Glomerular visceral epithelial cell (primary cell): ENCODE results near the gene WDR83.
"Not testable (repeated sequence)": the region's sequence is repeated elsewhere in the genome, so short reads cannot be mapped to it uniquely, and the experiment has no call there.

Source experiments
- DNase-seq: peaks from one replicate; pipeline ENCODE4 v3.0.0-alpha.2; 2016; ENCODE audit errors: extremely low spot score

WDR83 gene

GRCh38 chr19:12687496-12688196, 21.0 kb downstream of the WDR83 start, which contains the start of gene GNG14:
TSS of gene GNG14 (plus strand) at chr19:12687998. CDS start at chr19:12688049, 51 bp downstream.
- no peak for DNase-seq

- DNase-seq: no peak
These were observed 22.4 kb downstream of the WDR83 start for GRCh38 chr19:12689012-12689411.

GRCh38 chr19:12689581-12690216, 23.1 kb downstream of the WDR83 start:
- no peak for DNase-seq

DNA sequence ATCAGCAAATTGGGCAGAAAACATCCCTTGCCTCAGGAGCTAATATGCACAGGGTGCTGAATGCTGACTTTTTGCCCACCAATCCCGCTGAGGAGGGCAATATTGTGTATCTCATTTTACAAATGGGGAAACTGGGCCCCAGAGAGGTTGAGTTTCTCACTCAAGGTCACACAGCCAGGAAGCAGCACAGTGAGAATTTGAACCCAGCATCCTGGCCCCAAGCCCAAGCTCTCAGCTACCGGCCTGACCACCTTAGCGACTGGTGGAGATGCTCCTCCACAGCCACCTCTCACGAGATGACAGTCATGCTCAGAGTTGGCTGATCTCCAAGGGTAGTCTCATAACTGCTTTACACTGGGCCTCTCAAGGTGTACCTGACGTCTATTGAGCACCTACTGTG, 26.4 kb downstream of the WDR83 start:
- no peak for DNase-seq

DNA sequence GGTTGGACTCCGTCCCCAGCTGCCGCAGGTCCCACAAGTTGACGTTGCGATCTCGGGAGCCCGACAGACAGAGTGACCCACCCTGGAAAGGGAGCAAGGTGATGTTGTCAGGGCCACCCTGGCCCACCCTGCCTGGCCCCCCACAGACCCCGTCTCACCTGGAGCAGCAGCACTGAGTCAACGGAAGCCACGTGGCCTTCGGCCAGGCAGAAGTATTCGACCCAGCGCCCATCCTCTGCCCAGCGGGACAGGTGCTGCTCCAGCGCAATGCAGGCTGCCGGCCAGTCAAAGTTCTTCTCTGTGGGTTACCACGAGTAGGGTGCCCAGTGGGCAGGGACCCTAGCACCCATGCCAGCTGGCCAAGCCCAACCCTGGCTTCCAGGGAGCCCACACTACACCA, 28.0 kb downstream of the WDR83 start:
- no peak for DNase-seq

DNA sequence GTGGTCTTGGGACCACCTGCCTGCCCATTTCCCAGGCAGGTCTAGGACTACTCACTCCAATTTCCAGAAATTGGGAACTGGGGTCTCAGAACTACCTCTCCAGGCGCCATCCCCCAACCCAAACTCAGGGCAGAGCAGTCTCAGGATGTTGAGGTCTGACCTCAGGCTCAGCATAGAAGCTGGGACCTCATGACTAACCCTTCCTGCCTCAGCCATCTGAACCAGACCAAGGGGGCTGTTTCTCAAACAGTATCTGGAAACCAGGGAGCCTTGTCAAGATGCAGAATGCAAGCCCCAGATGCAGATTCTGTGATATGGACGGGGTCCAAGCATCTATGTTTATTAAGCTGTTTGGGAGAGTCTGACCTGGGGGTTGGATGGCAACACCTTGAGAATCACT, 28.5 kb downstream of the WDR83 start:
- DNase-seq: no peak

DNA sequence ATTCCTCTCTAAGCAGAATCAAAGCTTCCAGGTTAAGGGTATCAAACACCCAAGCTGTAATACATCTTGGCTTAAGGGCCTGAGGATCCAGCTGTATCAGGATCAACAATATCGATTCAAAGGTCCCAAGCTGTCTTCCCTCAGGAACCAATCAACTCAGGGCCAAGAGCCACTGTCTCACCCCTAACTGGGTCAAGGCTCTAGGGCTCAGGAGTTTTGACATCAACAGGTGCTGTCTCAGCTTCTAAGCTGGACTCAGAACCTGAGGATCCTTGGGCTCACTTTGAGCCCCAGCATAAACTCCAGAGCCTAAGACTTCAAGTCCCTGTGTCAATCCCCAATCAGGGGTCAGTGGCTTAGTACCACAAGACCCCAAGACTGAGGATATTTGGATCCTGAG, 28.9 kb downstream of the WDR83 start:
- no peak for DNase-seq

DNA sequence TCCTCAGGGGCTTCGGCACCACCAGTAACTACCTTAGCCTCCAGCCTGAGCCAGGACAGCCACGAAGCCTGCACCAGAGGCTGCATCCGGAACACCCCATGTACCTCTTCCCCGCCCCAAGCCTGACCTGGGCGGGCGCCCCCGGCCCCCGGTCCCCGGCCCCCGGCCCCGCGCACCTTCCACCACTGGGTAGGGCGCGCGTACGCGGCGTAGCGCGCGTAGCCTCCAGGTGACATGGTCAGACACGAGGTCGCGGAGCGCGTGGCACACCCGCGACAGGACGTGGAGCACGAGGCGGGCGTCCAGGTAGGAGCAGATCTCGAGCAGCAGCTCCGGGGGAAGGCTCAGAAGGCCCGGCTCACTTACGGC, 29.4 kb downstream of the WDR83 start:
- DNase-seq: no peak

DNA sequence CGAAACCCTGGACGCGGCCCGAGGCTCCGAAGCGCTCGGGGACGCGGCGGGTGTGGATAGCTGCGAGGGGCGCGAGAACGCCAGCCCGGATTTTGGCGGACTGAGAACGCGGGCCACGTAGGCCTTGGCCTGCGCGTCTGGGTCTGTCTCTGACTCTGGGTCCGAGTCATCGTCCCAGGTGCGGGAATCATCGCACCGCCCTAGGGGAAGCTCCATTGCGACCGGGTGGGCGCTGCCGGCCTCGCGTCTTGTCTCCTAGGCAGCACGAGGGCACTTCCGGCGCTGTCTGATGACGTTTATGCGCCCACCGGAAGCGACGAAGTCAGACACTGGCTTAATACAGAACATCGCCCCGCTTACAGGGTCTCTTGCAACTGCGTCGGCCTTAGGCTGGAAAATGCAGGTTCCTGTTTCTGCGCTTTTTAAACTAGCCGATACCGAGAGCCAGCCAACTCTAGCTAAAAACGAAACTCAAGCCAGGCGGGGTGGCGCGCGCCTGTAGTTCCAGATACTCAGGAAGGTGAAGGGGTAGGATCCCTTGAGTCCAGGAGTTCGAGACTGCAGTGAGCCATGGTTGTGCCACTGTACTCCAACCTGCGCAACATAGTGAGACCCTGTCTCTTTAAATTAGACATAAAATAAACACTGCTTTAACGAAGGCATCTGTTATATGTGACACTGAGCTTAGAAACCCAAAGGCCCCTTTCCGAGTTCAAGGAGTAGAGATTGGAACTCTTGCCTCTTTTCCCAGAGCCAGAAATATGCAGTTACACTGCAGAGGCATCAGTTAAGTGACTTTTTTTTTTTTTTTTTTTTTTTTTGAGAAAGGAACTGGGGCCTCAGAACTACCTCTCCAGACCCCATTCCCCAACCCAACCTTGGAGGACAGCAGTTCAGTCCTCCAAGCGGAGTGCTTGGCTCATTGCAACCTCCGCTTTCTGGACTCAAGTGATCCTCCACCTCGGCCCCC, 30.0 kb downstream of the WDR83 start, which contains the start of gene FBXW9:
FBXW9 (minus strand) TSS at position 266 of the 970 bp plus-strand sequence; CDS start at position 216, 50 bp downstream.
- peak; percentile 94 for DNase-seq

- not testable (repeated sequence) for DNase-seq
These were observed 30.8 kb downstream of the WDR83 start for GRCh38 chr19:12697425-12697824.

DNA sequence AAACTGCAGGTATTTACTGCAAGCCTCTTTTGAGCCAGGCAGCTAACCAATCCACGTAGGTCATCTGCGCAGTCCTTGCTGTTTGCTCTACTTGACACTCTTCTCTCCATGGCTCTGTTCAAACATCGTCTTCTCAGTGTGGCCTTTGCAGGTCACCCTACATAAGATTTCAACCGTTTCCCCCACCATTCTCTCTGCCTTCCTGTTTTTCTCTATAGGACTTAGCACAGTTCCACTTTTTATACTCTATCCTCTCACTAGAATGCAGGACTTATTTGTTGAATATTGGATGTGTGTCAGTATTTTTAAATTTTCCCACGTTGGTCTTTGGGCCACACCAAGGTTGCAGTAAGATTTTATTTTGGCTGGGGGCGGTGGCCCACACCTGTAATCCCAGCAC, 31.5 kb downstream of the WDR83 start:
- DNase-seq: no peak

DNA sequence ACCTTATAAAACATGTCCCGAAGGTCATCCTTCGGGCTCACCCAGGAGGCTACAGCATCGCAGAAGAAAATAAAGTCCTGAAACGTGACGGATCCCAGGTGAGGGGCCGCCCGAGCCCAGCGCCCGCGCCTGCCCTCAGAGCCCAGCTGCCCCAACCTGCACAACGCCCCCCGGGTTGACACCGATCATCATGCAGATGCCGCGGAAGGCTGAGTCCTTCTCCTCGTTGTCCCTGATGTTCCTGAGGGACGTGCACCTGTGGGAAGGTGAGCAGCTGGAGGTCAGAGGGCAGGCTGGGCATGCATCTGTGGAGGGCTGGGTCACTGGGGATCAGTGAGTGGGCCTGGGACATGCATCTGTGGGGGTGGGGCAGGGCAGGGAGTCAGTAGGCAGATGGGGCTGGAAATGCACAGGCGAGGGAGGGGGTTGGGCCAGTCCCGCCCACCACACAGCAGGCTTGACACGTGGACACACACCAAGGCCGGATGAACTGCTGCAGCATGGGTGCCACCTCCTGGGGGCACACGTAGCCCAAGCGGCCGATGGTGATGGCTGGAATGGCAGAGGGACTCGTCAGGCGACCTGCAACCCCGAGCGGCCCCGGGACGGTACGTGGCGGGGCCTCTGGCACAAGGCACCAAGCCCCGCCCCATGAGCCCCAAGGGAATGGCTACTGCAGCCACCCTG, 35.1 kb downstream of the WDR83 start:
- DNase-seq: no peak

DNA sequence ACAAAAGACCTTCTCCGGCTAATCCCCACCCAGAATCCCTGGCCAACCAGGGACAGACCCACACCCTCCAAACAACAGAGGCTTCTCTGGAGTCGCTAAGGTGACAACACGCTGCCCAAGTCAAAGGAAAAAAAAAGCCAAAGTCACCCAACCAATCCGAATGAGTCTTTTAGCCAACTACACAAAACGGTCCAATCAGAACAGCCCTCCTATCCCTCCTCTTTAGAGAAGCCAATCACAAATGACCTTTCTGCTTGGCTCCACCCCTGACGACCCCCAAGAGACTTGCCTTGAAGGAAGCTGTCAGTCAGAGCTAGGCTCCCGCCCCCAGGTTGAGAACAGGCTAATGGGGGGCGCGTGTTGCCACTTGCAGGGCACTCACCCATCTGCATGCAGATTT, 36.4 kb downstream of the WDR83 start:
- peak; percentile 41 for DNase-seq

DNA sequence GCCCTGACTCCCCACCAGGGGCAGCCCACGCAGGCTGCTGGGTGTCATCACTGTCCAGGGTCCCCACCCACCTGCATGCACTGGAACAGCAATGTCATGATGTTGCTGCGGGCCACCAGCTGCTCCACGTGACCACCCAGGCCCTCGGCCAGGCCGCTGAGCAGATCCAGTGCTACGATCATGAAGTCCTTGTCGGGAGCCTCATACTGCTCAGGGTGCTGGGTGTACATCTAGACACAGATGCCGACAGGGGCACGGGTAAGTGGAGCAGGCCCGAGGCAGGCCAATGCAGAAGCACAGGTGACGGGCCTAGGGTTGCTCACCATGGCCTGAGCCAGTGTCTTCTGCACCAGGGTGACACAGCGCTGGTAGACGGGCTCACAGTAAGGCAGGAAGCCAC, 38.6 kb downstream of the WDR83 start:
- no peak for DNase-seq

GRCh38 chr19:12705654-12706331, 39.2 kb downstream of the WDR83 start:
- DNase-seq: no peak

DNA sequence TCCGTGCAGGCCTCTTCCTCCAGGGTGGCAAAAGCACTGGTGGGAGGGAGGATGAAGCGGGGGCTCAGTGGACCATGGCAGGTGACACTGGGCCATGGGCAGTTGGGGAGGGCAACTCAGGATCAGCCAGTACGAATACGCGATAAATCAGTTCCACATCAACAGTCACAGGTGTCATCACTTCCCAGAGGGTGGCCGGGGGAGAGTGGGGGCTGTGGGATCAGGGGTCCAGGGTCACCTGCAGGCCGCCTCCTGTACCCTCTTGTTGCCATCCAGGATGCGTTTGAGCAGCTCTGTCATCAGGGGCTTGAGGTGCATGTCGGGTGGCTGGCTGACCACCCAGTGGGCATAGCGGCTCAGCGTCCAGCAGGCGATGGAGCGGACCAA, 39.7 kb downstream of the WDR83 start:
- no peak for DNase-seq

DNA sequence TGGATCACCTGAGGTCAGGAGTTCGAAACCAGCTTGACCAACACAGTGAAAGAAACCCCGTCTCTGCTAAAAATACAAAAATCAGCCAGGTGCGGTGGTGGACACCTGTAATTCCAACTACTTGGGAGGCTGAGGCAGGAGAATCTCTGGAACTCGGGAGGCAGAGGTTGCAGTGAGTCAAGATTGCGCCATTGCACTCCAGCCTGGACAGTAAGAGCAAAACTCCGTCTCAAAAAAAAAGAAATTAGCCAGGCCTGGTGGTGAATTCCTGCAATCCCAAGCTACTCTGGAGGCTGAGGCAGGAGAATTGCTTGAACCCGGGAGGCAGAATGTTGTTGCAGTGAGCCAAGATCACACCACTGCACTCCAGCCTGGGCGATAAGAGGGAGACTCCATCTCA, 42.0 kb downstream of the WDR83 start:
- DNase-seq: no peak

- no peak for DNase-seq
These were observed 44.6 kb downstream of the WDR83 start for GRCh38 chr19:12711187-12711586.

DNA sequence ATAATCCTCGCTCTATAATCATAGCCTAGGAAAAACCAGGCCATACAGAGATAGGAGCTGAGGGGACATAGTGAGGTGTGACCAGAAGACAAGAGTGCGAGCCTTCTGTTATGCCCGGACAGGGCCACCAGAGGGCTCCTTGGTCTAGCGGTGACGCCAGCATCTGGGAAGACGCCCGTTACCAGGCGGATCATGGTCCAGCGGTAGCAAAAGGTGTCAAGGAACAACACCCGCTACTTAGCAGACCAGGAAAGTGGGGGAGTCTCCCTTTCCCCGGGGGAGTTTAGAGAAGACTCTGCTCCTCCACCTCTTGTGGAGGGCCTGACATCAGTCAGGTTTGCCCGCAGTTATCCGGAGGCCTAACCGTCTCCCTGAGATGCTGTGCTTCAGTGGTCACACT, 45.5 kb downstream of the WDR83 start:
- not testable (repeated sequence) for DNase-seq

DNA sequence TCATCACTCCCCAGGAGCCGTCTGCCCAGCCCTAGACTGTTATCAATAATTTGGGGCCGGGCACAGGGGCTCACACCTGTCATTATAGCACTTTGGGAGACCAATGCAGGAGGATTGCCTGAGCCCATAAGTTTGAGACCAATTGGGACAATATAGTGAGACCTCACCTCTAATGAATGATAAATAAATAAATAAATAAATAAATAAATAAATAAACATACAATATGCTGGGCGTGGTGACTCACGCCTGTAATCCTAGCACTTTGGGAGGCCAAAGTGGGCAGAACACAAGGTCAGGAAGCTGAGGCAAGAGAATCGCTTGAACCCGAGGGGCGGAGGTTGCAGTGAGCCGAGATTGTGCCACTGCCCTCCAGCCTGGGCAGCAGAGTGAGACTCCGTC, 46.7 kb downstream of the WDR83 start:
- not testable (repeated sequence) for DNase-seq

DNA sequence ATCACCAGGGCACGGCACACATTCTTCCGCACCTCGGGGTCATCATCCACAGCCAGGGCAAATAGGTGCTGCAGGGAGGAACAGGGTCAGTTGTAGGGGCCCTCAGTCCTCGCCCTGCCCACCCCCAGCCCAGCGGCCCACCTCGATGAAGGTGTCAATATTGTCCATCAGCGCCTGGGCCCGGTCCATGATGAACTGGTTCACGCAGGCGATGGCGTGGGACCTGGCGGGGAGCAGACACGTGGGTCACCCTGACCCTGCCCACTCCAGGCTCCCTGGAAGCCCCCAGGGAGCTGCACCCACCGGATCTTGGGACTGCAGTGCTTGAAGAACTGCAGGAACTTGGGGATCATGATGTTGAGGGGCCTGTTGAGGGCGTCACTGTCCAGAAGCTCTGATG, 48.5 kb downstream of the WDR83 start:
- DNase-seq: no peak
